ENCODE measurements around the gene CCM2L.

CCM2L gene

DNA sequence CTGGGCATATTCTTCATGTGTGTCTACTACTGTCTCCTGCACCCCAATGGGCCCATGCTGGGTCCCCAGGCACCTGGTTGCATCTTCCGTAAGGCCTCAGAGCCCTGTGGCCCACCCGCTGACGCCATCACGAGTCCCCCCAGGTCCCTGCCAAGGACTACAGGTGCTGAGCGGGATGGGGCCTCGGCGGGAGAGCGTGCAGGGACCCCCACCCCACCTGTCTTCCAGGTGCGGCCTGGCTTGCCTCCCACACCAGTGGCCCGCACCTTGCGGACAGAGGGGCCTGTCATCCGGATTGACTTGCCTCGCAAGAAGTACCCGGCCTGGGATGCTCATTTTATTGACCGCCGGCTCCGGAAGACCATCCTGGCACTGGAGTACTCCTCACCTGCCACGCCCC lies 13.2 kb upstream of the CCM2L start:
- H3F3A ChIP-seq (ENCODE audit: control insufficient read depth, insufficient read depth) = no peaks in the 10 kb centered on the region
- no peak for TF ChIP-seq EZH2phosphoT487 (IDR thresholded peaks at IDR 0.05; ENCODE audit: borderline replicate concordance, low read length)
- TF ChIP-seq, protein P1, sequence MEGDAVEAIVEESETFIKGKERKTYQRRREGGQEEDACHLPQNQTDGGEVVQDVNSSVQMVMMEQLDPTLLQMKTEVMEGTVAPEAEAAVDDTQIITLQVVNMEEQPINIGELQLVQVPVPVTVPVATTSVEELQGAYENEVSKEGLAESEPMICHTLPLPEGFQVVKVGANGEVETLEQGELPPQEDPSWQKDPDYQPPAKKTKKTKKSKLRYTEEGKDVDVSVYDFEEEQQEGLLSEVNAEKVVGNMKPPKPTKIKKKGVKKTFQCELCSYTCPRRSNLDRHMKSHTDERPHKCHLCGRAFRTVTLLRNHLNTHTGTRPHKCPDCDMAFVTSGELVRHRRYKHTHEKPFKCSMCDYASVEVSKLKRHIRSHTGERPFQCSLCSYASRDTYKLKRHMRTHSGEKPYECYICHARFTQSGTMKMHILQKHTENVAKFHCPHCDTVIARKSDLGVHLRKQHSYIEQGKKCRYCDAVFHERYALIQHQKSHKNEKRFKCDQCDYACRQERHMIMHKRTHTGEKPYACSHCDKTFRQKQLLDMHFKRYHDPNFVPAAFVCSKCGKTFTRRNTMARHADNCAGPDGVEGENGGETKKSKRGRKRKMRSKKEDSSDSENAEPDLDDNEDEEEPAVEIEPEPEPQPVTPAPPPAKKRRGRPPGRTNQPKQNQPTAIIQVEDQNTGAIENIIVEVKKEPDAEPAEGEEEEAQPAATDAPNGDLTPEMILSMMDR (IDR thresholded peaks at IDR 0.05; ENCODE audit: low read depth, low read length, poor library complexity, severe bottlenecking) = no peak
- H3K27ac ChIP-seq (ENCODE audit: low read depth, low read length) = no peak overlapping the region
- no peaks in the 10 kb centered on the region for H3K79me2 ChIP-seq (ENCODE audit: control insufficient read depth, low read length)
- peaks cover 31% of the 10 kb centered on the region for H3K27me3 ChIP-seq (ENCODE audit: control insufficient read depth, low read length)
- no peaks in the 10 kb centered on the region for H3K9me3 ChIP-seq (ENCODE audit: control insufficient read depth, insufficient read depth, low read length)
- H3K36me3 ChIP-seq (ENCODE audit: control insufficient read depth, low read length) = no peaks in the 10 kb centered on the region
- H4K20me1 ChIP-seq (ENCODE audit: control insufficient read depth, insufficient read depth, low read depth, low read length) = no peaks in the 10 kb centered on the region
- no peaks in the 10 kb centered on the region for H3K4me1 ChIP-seq (ENCODE audit: control insufficient read depth, low read length)
- H3K9me2 ChIP-seq (replicated peaks; ENCODE audit: control insufficient read depth, low read length) = no peaks in the 10 kb centered on the region
- no peak overlapping the region for H3K4me2 ChIP-seq (ENCODE audit: low read length)
- no peak overlapping the region for H3K4me3 ChIP-seq (ENCODE audit: low read length)

DNA sequence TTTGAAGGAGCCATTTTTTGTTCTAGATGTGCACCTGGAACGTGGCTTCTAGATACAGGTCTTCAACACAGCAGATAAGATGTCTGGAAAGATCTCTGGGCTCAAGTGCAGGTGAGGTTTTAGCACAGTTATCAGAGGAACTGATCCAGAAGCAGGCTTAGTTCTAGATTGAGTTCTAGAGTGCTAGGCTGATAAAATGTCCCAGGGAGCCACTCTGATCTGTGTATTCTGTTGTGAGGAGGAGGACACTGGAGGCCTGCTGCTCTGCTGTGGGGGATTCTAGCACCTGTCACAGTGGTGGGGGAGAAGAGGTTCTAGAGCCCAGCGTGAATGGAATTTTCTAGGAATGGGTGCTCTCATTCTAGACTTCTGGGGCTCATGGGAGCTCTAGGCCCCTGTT lies 12.0 kb upstream of the CCM2L start:
- Histone ChIP-seq H3K9me3 (ENCODE audit: control insufficient read depth, insufficient read depth, low read length) (no peaks in the 10 kb centered on the region), H3K4me3 (ENCODE audit: low read length) (no peak overlapping the region), H3K9me2 (replicated peaks; ENCODE audit: control insufficient read depth, low read length) (no peaks in the 10 kb centered on the region), H3K79me2 (ENCODE audit: control insufficient read depth, low read length) (no peaks in the 10 kb centered on the region), H3K27ac (ENCODE audit: low read depth, low read length) (no peak overlapping the region), H3K36me3 (ENCODE audit: control insufficient read depth, low read length) (no peaks in the 10 kb centered on the region), H3K4me1 (ENCODE audit: control insufficient read depth, low read length) (no peaks in the 10 kb centered on the region), H4K20me1 (ENCODE audit: control insufficient read depth, insufficient read depth, low read depth, low read length) (no peaks in the 10 kb centered on the region), H3F3A (ENCODE audit: control insufficient read depth, insufficient read depth) (no peaks in the 10 kb centered on the region), H3K27me3 (ENCODE audit: control insufficient read depth, low read length) (peaks cover 20% of the 10 kb centered on the region), H3K4me2 (ENCODE audit: low read length) (no peak overlapping the region)
- TF ChIP-seq, protein P1 (IDR thresholded peaks at IDR 0.05; ENCODE audit: low read depth, low read length, poor library complexity, severe bottlenecking) = no peak
- TF ChIP-seq EZH2phosphoT487 (IDR thresholded peaks at IDR 0.05; ENCODE audit: borderline replicate concordance, low read length) = no peak

- H3F3A ChIP-seq (ENCODE audit: control insufficient read depth, insufficient read depth) = no peaks in the 10 kb centered on the region
- H4K20me1 ChIP-seq (ENCODE audit: control insufficient read depth, insufficient read depth, low read depth, low read length) = no peaks in the 10 kb centered on the region
- TF ChIP-seq EZH2phosphoT487 (IDR thresholded peaks at IDR 0.05; ENCODE audit: borderline replicate concordance, low read length) = no peak
- TF ChIP-seq, protein P1 (IDR thresholded peaks at IDR 0.05; ENCODE audit: low read depth, low read length, poor library complexity, severe bottlenecking) = no peak
- H3K27me3 ChIP-seq (ENCODE audit: control insufficient read depth, low read length) = no peaks in the 10 kb centered on the region
- H3K36me3 ChIP-seq (ENCODE audit: control insufficient read depth, low read length) = no peaks in the 10 kb centered on the region
- H3K9me2 ChIP-seq (replicated peaks; ENCODE audit: control insufficient read depth, low read length) = no peaks in the 10 kb centered on the region
- peaks cover 7% of the 10 kb centered on the region for H3K4me1 ChIP-seq (ENCODE audit: control insufficient read depth, low read length)
- no peak overlapping the region for H3K27ac ChIP-seq (ENCODE audit: low read depth, low read length)
- H3K79me2 ChIP-seq (ENCODE audit: control insufficient read depth, low read length) = no peaks in the 10 kb centered on the region
- H3K4me3 ChIP-seq (ENCODE audit: low read length) = no peak overlapping the region
- H3K4me2 ChIP-seq (ENCODE audit: low read length) = no peak overlapping the region
- H3K9me3 ChIP-seq (ENCODE audit: control insufficient read depth, insufficient read depth, low read length) = no peaks in the 10 kb centered on the region
Observed at GRCh38 chr20:32003325-32003724, 6.9 kb upstream of the CCM2L start.

DNA sequence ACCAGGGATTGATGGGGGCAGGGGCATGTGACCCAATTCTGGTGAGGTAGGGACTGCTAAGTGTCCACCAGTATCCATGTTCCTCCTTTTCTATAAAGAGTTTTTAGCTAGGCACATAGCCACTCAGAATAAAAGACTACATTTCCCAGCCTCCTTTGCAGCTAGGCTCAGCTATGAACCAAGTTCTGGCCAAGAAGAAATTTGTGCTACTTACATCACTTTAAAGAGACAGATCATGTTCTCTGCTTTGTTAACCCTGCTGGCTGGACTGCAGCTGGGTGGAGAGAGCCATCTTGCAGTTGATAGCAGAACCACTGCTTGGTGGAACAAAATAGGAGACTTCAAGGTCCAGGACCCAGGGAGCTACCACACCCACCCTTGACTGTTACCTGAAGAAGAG lies 5.3 kb upstream of the CCM2L start:
- TF ChIP-seq, protein P1 (IDR thresholded peaks at IDR 0.05; ENCODE audit: low read depth, low read length, poor library complexity, severe bottlenecking) = no peak
- no peak for TF ChIP-seq EZH2phosphoT487 (IDR thresholded peaks at IDR 0.05; ENCODE audit: borderline replicate concordance, low read length)
- Histone ChIP-seq H3K9me3 (ENCODE audit: control insufficient read depth, insufficient read depth, low read length) (no peaks in the 10 kb centered on the region), H3K27ac (ENCODE audit: low read depth, low read length) (no peak overlapping the region), H3K79me2 (ENCODE audit: control insufficient read depth, low read length) (no peaks in the 10 kb centered on the region), H4K20me1 (ENCODE audit: control insufficient read depth, insufficient read depth, low read depth, low read length) (no peaks in the 10 kb centered on the region), H3K9me2 (replicated peaks; ENCODE audit: control insufficient read depth, low read length) (no peaks in the 10 kb centered on the region), H3K36me3 (ENCODE audit: control insufficient read depth, low read length) (no peaks in the 10 kb centered on the region), H3K4me1 (ENCODE audit: control insufficient read depth, low read length) (peaks cover 7% of the 10 kb centered on the region), H3K4me2 (ENCODE audit: low read length) (no peak overlapping the region), H3K4me3 (ENCODE audit: low read length) (no peak overlapping the region), H3F3A (ENCODE audit: control insufficient read depth, insufficient read depth) (no peaks in the 10 kb centered on the region), H3K27me3 (ENCODE audit: control insufficient read depth, low read length) (no peaks in the 10 kb centered on the region)
